NK-92 (cell line): ENCODE results near the gene FAAH.
"Not testable (repeated sequence)": the region's sequence is repeated elsewhere in the genome, so short reads cannot be mapped to it uniquely, and the experiment has no call there.

Experiments used
- DNase-seq: peaks from one replicate; lab custom pipeline; 2025; ENCODE audit not compliant: unreplicated experiment; lab: John Stamatoyannopoulos, UW

Gene FAAH

DNA sequence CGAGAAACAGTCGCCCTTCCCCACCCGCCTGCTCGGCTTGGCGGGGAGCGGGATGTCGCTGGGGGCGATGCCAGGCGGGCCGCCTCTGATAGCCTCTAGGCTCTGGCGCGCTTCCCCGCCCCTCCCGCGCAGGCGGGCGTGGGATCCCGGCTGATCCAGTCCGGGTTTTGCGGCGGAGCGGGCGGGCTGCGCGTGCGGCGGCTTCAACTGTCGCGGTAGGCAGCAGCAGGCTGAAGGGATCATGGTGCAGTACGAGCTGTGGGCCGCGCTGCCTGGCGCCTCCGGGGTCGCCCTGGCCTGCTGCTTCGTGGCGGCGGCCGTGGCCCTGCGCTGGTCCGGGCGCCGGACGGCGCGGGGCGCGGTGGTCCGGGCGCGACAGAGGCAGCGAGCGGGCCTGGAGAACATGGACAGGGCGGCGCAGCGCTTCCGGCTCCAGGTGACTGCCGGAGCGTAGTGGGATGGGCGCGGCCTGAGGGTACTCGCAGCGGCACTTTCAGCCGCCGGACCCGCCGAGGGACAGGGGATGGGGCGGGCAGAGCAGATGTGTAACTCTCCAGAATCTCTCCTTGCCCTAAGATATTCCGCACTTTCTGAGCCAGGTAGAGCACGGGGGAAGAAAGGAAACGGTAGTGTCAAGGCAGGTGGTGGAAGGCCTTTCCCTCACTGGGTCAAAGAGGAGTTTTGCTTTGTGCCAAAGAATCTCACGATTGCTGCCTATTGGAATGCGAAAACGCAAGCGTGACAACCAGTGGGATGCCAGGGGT, at the start of gene FAAH:
FAAH (plus strand) TSS at position 210 of the 764 bp plus-strand sequence; CDS start at position 242, 32 bp downstream.
- no peak for DNase-seq

- no peak for DNase-seq
Observed at GRCh38 chr1:46344481-46344880, 49.6 kb upstream of the FAAH start.

GRCh38 chr1:46345281-46345680, 48.8 kb upstream of the FAAH start:
- DNase-seq, result no peak

GRCh38 chr1:46352363-46352762, 41.8 kb upstream of the FAAH start:
- DNase-seq, result no peak

- not testable (repeated sequence) for DNase-seq
Observed at GRCh38 chr1:46355920-46356319, 38.2 kb upstream of the FAAH start.

GRCh38 chr1:46362158-46362557, 32.0 kb upstream of the FAAH start:
- DNase-seq, result no peak

DNA sequence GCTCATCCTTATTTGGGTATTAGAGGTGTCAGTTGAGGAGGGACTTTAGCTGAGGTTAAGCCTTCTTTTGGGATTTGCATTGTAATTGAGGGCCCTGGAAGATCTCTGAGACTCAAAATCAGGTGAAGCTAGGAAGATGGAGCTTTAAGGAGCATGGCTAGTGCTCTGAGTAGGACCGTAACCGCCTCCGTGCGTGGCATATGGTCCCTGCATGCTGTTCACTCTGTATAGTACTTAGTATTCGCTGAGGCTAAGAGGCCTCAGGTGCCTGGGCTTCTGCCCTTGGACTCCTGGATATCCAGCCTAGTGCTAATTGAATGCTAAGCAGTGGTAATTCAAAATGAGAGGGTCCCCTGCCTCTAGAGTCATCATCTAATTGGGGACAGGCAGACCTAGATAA, 31.0 kb upstream of the FAAH start:
- no peak for DNase-seq

DNA sequence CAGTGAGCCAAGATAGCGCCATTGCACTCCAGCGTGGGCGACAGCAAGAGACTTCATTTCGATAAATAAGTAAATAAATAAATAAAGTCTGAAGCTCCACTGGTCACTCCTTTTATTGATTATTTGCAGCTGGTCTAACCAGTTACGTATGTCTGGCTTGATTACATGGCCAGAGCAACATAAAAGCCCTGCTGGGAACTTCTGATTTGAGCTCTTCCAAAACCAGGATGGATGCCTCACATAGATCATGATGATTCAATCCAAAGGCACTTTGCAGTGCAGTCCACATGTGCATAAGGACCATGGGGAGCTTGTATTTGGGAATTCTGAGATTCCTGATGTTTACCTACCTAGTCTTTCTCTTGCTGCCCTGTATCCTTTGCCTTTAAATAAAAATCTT, 29.5 kb upstream of the FAAH start:
- no peak for DNase-seq

DNA sequence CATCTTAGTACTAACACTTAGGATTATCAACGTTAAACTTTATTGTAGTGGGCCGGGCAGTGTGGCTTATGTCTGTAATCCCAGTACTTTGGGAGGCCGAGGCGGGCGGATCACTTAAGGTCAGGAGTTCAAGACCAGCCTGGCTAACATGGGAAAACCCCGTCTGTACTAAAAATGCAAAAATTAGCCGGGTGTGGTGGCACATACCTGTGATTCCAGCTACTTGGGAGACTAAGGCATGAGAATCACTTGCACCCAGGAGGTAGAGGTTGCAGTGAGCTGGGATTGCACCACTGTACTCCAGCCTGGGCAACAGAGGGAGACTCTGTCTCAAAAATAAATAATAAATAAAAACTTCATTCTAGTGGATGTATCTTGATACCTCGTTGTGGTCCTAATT, 28.3 kb upstream of the FAAH start:
- DNase-seq, result not testable (repeated sequence)

GRCh38 chr1:46367072-46367471, 27.0 kb upstream of the FAAH start:
- DNase-seq, result no peak

GRCh38 chr1:46367701-46368100, 26.4 kb upstream of the FAAH start:
- not testable (repeated sequence) for DNase-seq

GRCh38 chr1:46368791-46369190, 25.3 kb upstream of the FAAH start:
- no peak for DNase-seq

- DNase-seq, result no peak
Observed at GRCh38 chr1:46369542-46370213, 24.4 kb upstream of the FAAH start.

DNA sequence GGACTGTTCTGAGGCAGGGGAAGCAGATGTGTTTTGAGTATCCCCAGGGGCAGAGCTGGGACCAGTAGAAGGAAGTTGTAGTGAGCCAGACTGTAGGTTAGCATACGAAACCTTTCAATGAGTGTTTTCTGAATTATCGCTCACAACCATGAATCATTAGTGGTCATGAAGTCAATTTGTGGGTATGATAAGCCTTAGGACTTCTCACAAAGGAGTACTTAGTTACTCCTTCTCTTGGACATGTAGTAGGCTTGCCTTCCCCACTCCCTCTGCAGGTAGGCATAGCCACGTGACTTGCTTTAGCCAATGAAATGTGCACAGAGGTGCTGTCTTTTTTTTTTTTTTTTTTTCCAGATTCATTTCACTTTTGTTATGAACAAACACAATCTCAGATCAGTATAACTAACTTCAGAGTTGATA, 23.9 kb upstream of the FAAH start:
- no peak for DNase-seq

- no peak for DNase-seq
Observed at GRCh38 chr1:46372431-46372830, 21.7 kb upstream of the FAAH start.

DNA sequence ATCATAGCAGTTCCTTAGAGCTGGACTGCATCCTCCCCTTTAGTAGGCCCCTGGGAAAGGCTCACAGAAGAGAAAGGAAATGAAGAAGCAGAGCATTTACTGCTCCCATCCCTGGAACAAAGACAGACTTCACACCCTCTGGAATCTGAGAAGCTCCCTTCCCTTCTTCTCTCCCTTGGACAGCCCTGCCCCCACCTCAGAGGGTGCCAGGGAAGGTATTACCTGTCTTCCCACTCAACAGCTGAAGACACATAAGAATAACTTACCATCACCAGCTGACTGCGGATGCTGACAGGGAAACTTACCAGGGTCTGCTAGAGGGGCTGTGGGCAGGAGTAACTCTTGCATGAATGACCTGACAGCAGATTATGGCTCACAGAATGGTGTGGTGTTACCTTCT, 14.1 kb upstream of the FAAH start:
- no peak for DNase-seq

- DNase-seq, result no peak
Observed at GRCh38 chr1:46380508-46380907, 13.6 kb upstream of the FAAH start.

GRCh38 chr1:46393510-46393909, 607 bp upstream of the FAAH start:
- no peak for DNase-seq

DNA sequence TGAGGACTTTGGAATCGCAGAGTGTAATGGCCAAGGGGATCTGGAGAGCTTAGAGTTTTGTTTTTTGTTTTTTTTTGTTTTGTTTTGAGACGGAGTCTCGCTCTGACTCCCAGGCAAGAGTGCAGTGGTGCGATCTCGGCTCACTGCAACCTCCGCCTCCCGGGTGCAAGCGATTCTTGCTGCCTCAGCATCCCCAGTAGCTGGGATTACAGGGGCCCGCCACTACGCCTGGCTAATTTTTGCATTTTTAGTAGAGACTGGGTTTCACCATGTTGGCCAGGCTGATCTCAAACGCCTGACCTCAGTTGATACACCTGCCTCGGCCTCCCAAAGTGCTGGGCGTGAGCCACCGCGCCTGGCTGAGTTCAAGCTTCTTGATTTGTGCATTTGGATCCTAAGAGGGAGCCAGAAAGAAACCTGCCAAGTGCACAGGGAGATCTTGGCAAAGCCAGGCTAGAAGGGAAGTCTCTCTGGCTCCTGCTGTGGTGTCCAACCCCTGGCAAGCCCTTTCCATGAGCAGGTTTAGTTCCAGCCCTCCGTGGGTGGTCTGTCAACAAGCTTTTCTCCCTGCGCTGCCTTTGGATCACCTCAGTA, 852 bp downstream of the FAAH start:
- no peak for DNase-seq

GRCh38 chr1:46396441-46397398, 2.6 kb downstream of the FAAH start:
- DNase-seq, result no peak

DNA sequence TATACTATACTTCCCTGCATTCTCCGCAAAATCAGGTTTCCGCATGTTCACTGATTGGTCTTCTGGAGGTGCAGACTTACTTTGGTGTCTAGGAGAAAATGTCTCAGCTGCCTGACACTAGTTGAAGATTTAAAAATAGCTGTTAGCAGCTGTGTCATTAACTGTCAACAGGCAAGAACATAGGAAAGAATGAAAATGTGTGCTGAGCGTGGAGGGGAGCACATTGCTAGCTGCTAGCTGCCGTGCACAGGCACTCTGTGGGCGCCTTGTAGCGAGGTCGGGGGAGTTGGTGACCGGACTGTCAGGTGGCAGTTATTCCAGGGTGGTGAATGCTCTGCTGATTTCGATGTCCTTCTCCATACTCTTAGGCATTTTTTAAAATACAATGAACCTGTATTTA, 5.2 kb downstream of the FAAH start:
- no peak for DNase-seq
